HepG2 (cell line): ENCODE results near the gene EEFSEC. TPM values are rescaled to one million over a fixed set of nuclear protein-coding genes. Genes with fewer than 3 reads are reported as not detected.

Experiments used
- ATAC-seq: fragments of 200-7000 bp; cut with Tn5 transposase; 3 replicates; pipeline ENCODE4 v1.9.1; 2020; ENCODE audit warnings: mild to moderate bottlenecking, moderate library complexity
- BruUV-seq: library from RNA; stranded (reverse); fragments of 400-500 nt; replicated peaks from 2 replicates; lab custom pipeline; 2021; lab: Mats Ljungman, UMichigan
- CTCF ChIA-PET: fragments of 300-600 bp; formaldehyde crosslinking; extraction: SDS; loops from one replicate; lab custom pipeline; 2021; ENCODE audit warnings: low total read pairs, inconsistent platforms, low intra/inter-chr PET ratio; lab: Yijun Ruan, JAX
- POLR2A ChIA-PET: fragments of 350-600 bp; sonication (Branson Sonifier 250); formaldehyde crosslinking; loops from one replicate; lab custom pipeline; 2020; ENCODE audit warnings: antibody characterized with exemption, inconsistent platforms; lab: Yijun Ruan, JAX
- DNase-seq: peaks from one replicate; pipeline ENCODE4 v3.0.0-alpha.2; 2015; ENCODE audit warnings: low spot score
- FAIRE-seq: peaks from 3 replicates; lab custom pipeline; 2011; peaks lifted over from hg19 to GRCh38; lab: Jason Lieb, UNC
- H2AFZ ChIP-seq: one replicate; pipeline ENCODE4 v1.6.1; 2011; ENCODE audit warnings: low read length, inconsistent platforms
- H3K27ac ChIP-seq: fragments of 300-600 bp; 3 replicates; pipeline ENCODE4 v1.8.0; 2011; ENCODE audit warnings: mixed run types, mild to moderate bottlenecking, mixed read lengths, low read length, inconsistent platforms; ENCODE audit not compliant: insufficient read depth; ENCODE audit errors: extremely low read length
- H3K27me3 ChIP-seq, 2 experiments: fragments of 200-600 bp in 1 of 2; 2 replicates in 1 of 2; 3 replicates in 1 of 2; pipeline versions ENCODE4 v1.6.0 to v1.8.0; 2011; ENCODE audit warnings: low read length in 2 of 2, mild to moderate bottlenecking in 2 of 2, moderate library complexity in 2 of 2, inconsistent platforms in 1 of 2; ENCODE audit not compliant: insufficient read depth in 2 of 2, control insufficient read depth in 1 of 2
- H3K36me3 ChIP-seq, 2 experiments: fragments of 200-600 bp in 1 of 2; replicated peaks in 1 of 2; 2 replicates in 1 of 2; 3 replicates in 1 of 2; pipeline versions ENCODE4 v1.5.1 to v1.8.0; 2011; ENCODE audit warnings: low read length in 2 of 2, inconsistent platforms in 1 of 2; ENCODE audit not compliant: insufficient read depth in 2 of 2, control insufficient read depth in 1 of 2
- H3K4me1 ChIP-seq: 2 replicates; pipeline ENCODE4 v1.5.1; 2012; ENCODE audit warnings: low read length, inconsistent platforms; ENCODE audit not compliant: insufficient read depth
- H3K4me2 ChIP-seq: 2 replicates; pipeline ENCODE4 v1.6.0; 2011; ENCODE audit warnings: low read depth, low read length, inconsistent platforms
- H3K4me3 ChIP-seq, 3 experiments: fragments of 200-600 bp in 1 of 3; sonication (generic), shearing (Covaris generic) in 1 of 3; replicated peaks in 1 of 3; 2 replicates each; pipeline ENCODE4 v1.5.1; 2011 to 2016; ENCODE audit warnings: low read length in 3 of 3, inconsistent platforms in 2 of 3, low read depth in 2 of 3, mild to moderate bottlenecking in 2 of 3, control low read depth in 1 of 3, mixed read lengths in 1 of 3; ENCODE audit not compliant: insufficient read depth in 1 of 3
- H3K79me2 ChIP-seq: one replicate; pipeline ENCODE4 v1.6.1; 2011; ENCODE audit warnings: low read length, inconsistent platforms; ENCODE audit not compliant: insufficient read depth
- H3K9ac ChIP-seq: 2 replicates; pipeline ENCODE4 v1.6.0; 2011; ENCODE audit warnings: mild to moderate bottlenecking, low read depth, low read length, inconsistent platforms; ENCODE audit not compliant: insufficient read depth
- H3K9me3 ChIP-seq: 2 replicates; pipeline ENCODE4 v1.5.1; 2012; ENCODE audit warnings: mild to moderate bottlenecking, low read length
- H4K20me1 ChIP-seq: 2 replicates; pipeline ENCODE4 v1.6.0; 2011; ENCODE audit warnings: inconsistent platforms, mild to moderate bottlenecking, low read length, moderate library complexity; ENCODE audit not compliant: insufficient read depth
- IKZF4 ChIP-seq: sonication (generic); formaldehyde crosslinking; IDR thresholded peaks from 2 replicates; pipeline ENCODE4 v1.5.1; 2020; ENCODE audit warnings: borderline replicate concordance, mild to moderate bottlenecking, low read depth, missing genetic modification reagents; ENCODE audit errors: not compliant biosample characterization
- NCOA2 ChIP-seq: sonication (generic); formaldehyde crosslinking; IDR thresholded peaks from 2 replicates; pipeline ENCODE4 v1.8.0; 2022; ENCODE audit warnings: inconsistent platforms
- RNF219 ChIP-seq: sonication (generic); formaldehyde crosslinking; IDR thresholded peaks from 2 replicates; pipeline ENCODE4 v1.5.0; 2020; ENCODE audit warnings: mild to moderate bottlenecking, missing genetic modification reagents
- SOX13 ChIP-seq, 3 experiments: fragments of 450-650 bp in 1 of 3; sonication (generic) in 1 of 3; formaldehyde crosslinking in 1 of 3; IDR thresholded peaks in 2 of 3; conservative IDR thresholded peaks in 1 of 3; 2 replicates each; pipeline versions ENCODE4 v1.5.0 to v1.6.1; 2016 to 2020; ENCODE audit warnings: antibody characterized with exemption in 1 of 3, mild to moderate bottlenecking in 1 of 3, missing compliant biosample characterization in 1 of 3, missing genetic modification reagents in 1 of 3, moderate library complexity in 1 of 3
- ZNF263 ChIP-seq: sonication (generic); formaldehyde crosslinking; IDR thresholded peaks from 2 replicates; pipeline ENCODE4 v1.4.0; 2020; ENCODE audit warnings: missing genetic modification reagents
- ZNF407 ChIP-seq: sonication (generic); formaldehyde crosslinking; IDR thresholded peaks from one replicate; pipeline ENCODE4 v1.5.1; 2020; ENCODE audit warnings: mild to moderate bottlenecking, missing genetic modification reagents; ENCODE audit errors: not compliant biosample characterization
- ZNF614 ChIP-seq: IDR thresholded peaks from 2 replicates; pipeline ENCODE4 v1.6.1; 2018; ENCODE audit warnings: missing biosample characterization, missing genetic modification reagents, inconsistent platforms, borderline replicate concordance
- ZNF740 ChIP-seq: sonication (generic); formaldehyde crosslinking; IDR thresholded peaks from 2 replicates; pipeline ENCODE4 v1.4.0; 2020; ENCODE audit warnings: missing genetic modification reagents
- WGBS: methylation state at CpG from one replicate; pipeline ENCODE4 v1.1.6; 2017; ENCODE audit warnings: low lambda C conversion rate; 5-methylcytosine and 5-hydroxymethylcytosine counted together
- in situ Hi-C: cut with HindIII; loops from 2 replicates; pipeline ENCODE4 v1.10.0; 2017; ENCODE audit warnings: low pct_unique_long_range_greater_than_20kb; ENCODE audit not compliant: extremely low pct_ligation_motif_present
- intact Hi-C: fragments of 100-400 bp; cut with micrococcal nuclease; formaldehyde crosslinking; loops from one replicate; pipeline ENCODE4 v1.10.0; 2022; ENCODE audit not compliant: unreplicated experiment
- polyA plus RNA-seq, 8 experiments: library from polyadenylated mRNA; depleted of rRNA in 3 of 8; stranded (reverse) in 7 of 8; unstranded in 1 of 8; fragments of >200 nt; fragmentation: Illumina TruSeq in 4 of 8; extraction: Trizol in 4 of 8; gene quantifications; 2 replicates each; pipeline versions ENCODE4 v1.2.1 to v1.2.3, GENCODE V29; 2011 to 2016; ENCODE audit warnings: low read depth in 4 of 8, missing spikeins in 1 of 8, mixed read lengths in 1 of 8; ENCODE audit not compliant: insufficient read depth in 1 of 8
- total RNA-seq, 5 experiments: library from RNA; depleted of rRNA; stranded (reverse); fragments of >200 nt; fragmentation: Illumina TruSeq; extraction: Trizol; gene quantifications; 2 replicates each; pipeline ENCODE4 v1.2.3, GENCODE V29; 2016; ENCODE audit warnings: low read depth in 1 of 5

EEFSEC gene
- total and polyA plus RNA-seq, 2 of the 13 experiments (the other 11 are each of a cell fraction or from before 2014, with no cell fraction given) = 6.4 to 24.2 TPM

GRCh38 chr3:128324911-128325592, 171.8 kb downstream of the EEFSEC start (continued):
- no peak; the same call in 1 of the 2 replicates for TF ChIP-seq ZNF263 (CRISPR knock-in tag)
- TF ChIP-seq SOX13 (IDR thresholded peaks at IDR 0.05) = no peak
- peak in 1 of 2 experiments; percentile 71; a peak in 1 of 4 replicates for TF ChIP-seq SOX13 (CRISPR knock-in tag; conservative IDR thresholded peaks at IDR 0.05 in 1 of 2, IDR thresholded peaks at IDR 0.05 in 1 of 2)
- TF ChIP-seq NCOA2 = no peak
- no peak for TF ChIP-seq ZNF614 (CRISPR knock-in tag)
- TF ChIP-seq, all 625 proteins: peak for 34

GRCh38 chr3:128326051-128326823, 173.0 kb downstream of the EEFSEC start:
- 96% methylated on average over 3 of the region's 4 CpGs for WGBS
- no peak for ATAC-seq
- Histone ChIP-seq H3K9me3 (no peaks in the 10 kb centered on the region), H3K9ac (no peak overlapping the region), H4K20me1 (no peaks in the 10 kb centered on the region), H3K27me3 (no peaks in the 10 kb centered on the region), H3K4me3 (no peak overlapping the region), H3K36me3 (peaks cover 0 to 1% of the 10 kb centered on the region in 2 experiments; a peak in 3 of 5 replicates), H2AFZ (no peak overlapping the region), H3K27ac (no peak overlapping the region), H3K4me1 (peaks cover 36% of the 10 kb centered on the region), H3K4me2 (no peak overlapping the region), H3K79me2 (no peaks in the 10 kb centered on the region)
- intact Hi-C loops = no loop called here
- BruUV-seq = no TSS peak
- in situ Hi-C loops = loop anchor here (10.0 kb wide), 1 partner anchor 151 kb away; no protein-coding TSS in a partner anchor
- POLR2A ChIA-PET = no interaction called here
- FAIRE-seq = no peak
- no peak for DNase-seq
- CTCF ChIA-PET = no interaction called here
- TF ChIP-seq RNF219 (no peak), IKZF4 (CRISPR knock-in tag) (no peak), ZNF407 (CRISPR knock-in tag) (no peak), ZNF740 (CRISPR knock-in tag) (no peak)
